Urothelium cell line (cell line): ENCODE data around the gene DNM1.
"Not testable (repeated sequence)": the region's sequence is repeated elsewhere in the genome, so short reads cannot be mapped to it uniquely, and the experiment has no call there.

ENCODE experiments used
- DNase-seq: peaks from one replicate; pipeline ENCODE4 v3.0.0; 2011; ENCODE audit warnings: low spot score, mixed read lengths
- FAIRE-seq: peaks from 2 replicates; lab custom pipeline; 2011; peaks lifted over from hg19 to GRCh38; lab: Jason Lieb, UNC

DNM1 gene

DNA sequence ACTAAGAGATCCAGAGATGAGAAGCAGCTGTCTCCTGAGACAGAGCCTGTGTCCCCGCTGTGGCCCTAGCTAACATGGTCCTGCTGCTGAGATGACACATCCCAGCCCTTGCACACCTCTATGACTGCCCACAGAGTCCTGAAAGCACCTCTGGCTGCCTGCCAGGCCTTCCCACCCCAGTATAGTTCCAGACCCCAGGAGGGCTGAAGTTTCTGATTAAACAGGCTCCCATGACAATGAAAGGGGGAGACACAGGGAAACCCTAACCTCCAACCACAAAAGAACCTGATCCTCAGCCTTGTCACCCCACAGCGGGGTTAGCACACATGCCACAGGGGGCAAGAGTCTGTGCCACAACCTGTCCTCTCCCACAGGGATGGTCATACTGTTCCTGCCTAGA, 27.5 kb upstream of the DNM1 start:
- FAIRE-seq: no peak
- DNase-seq: no peak

DNA sequence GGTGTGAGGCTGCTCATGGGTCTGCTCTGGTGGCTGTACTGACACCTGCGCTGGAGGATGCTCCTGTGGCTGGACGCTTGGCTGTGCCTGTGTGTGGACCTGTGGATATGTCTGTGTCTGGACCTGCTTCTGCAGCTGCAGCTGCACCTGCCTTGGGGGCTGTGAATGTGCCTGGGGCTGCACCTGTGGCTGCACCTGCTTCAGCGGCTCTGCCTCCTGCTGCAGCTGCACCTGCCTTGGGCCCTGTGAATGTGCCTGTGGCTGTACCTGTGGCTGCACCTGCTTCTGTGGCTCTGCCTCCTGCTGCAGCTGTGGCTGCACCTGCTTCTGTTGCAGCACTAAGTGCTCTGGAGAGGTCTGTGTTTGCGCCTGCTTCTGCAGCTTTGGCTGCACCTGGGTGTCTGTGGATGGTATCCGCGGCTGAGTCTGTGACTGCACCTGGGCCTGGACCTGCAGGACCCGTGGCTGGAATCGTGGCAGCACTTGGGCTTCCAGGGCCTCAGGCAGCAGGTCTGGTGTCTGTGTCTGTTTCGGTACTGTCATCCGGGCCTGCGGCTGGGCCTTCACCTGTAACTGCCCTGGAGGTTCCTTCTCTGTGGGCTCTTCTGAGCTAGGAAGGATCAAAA, 24.3 kb upstream of the DNM1 start:
- DNase-seq (no peak), FAIRE-seq (no peak)

DNA sequence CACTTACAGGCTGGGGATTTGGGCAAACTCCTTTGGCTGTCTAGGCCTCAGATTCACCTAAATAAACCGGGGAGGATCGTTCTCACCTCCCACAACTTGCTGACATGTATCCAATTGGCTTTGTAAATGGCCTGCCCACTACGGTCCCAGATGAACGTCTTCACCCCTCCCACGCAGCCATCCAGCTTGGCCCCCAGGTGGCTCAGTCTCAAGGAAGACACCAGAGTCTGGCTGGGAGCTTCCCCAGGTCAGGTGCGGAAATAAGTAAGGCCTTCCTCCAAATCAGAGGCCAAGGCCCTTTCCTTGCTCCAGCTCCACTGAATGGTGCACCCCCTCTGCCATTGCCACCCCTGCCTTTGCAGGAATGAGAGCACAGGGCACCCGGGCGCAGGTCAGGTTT, 23.2 kb upstream of the DNM1 start:
- FAIRE-seq (no peak), DNase-seq (no peak)

DNA sequence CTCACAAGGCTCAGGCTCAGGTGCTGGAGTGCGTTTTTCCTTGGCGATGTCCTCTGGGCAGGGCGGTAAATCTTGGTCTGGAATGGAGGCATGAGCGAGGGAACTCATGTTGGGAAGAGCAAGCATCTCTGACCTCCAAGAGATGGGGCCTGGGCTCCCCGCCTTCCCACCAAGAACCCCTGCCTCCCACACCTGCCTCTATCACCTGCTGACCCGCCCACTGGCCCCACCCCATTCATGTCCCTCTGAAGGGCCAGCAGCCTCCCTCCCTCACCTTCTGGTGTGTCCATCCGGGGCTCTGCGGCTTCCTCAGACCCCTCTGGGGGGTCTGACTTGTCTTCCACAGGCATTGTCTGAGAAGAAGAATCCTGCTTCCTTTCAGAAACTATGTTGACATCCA, 22.7 kb upstream of the DNM1 start:
- DNase-seq: no peak

DNA sequence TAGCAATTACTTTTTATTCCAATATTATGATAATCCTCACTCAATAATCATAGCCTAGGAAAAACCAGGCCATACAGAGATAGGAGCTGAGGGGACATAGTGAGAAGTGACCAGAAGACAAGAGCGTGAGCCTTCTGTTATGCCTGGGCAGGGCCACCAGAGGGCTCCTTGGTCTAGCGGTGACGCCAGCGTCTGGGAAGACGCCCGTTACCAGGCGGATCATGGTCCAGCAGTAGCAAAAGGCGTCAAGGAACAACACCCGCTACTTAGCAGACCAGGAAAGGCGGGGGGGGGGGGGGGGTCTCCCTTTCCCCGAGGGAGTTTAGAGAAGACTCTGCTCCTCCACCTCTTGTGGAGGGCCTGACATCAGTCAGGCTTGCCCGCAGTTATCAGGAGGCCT, 21.7 kb upstream of the DNM1 start:
- not testable (repeated sequence) for FAIRE-seq, DNase-seq

More for the DNA sequence above, 22.7 kb upstream of the DNM1 start:
- no peak for FAIRE-seq

DNA sequence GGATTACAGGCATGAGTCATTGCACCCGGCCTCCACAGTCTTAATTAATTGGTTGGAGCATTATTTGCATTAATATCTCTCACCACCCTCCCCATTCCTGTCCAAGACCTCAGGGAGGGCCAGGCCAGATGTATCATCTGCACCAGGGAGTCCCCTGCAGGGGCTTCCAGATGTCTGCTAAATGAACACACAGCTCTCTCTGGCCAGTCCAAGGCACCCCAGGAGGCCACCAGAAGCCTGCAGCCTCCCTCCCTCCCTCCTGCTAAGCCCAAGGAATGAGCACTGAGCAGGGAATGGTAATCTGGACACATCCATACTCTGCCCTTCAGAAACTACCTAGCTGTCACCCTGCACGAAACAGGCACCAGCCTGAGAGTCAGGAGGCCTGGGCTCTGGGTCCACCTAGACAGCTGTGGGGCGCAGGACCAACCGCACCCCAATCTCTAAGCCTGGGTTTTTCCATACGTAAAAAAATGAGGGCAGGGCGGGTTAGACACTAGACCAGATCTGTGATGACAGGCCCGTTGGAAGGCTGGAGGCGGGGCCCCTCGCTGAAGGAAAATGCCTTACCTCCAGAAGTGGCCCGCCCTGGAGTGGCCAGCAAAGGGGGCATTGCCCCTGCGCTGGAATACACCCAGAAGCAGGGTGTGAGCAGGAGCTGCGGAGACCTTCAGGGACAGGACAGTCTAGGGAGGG, 20.1 kb upstream of the DNM1 start:
- no peak for DNase-seq

DNA sequence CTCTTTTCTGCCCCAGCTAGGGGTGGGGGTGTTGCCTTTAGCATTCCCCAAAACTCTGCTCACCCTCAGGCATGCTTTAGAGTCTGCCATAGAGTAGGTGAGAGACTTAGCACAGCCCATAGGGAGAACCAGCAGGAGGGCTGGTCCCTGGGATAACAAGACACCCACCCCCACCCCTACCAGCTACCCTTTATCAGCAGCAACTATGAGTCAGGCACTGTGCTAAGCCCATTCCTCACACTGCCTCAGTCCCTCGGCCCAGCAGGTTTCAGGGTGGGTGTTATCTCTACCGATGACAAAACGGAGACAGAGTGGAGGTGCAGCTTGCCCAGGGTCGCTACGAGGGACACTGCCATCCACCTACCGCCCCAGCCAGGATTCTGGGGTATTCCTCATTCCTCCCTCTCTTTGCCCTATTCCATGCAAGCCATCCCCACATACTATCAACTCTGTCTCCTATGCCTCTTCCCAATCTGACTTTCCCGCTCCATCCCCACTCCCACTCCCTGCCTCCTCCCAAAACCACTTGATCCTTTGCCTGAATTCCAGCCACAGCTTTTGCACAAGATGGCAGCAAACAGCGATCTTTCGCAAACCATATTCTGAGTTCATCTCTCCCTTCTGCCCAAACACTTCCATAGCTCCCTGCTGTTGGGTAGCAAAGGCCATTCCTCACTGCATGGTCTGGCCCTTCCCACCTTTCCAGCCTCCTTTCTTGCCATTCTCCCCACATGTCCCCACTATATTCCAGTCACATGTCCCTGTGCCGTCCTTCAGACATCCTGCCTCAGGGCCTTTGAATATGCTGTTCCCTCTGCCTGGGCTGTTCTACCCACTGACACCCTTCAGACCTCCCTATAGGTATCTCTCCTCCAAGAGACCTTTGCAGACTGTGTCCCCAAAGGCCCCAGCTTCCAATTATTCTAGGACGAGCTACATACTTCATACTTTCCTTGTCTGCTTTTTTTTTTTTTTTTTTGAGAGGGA, 16.9 kb upstream of the DNM1 start:
- FAIRE-seq: no peak
- no peak for DNase-seq

More for the DNA sequence above, 20.1 kb upstream of the DNM1 start:
- FAIRE-seq: no peak

DNA sequence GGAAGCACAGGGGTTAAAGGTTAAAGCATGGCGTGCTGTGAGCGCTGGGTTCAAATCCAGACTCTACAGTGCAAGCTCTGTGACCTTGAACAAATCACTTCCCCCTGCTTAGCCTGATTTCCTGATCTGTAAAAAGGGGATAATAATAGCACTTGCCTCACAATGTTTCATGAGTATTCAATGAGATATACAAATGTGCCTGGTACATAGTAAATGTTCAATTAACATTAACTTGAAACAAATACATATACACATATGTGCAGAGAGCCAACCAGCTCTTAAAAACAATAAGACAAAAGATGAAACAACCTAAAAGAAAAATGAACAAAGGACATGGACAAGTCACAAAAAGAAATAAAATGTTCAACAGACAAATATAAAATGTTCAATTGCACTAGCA, 15.8 kb upstream of the DNM1 start:
- FAIRE-seq (no peak), DNase-seq (no peak)

DNA sequence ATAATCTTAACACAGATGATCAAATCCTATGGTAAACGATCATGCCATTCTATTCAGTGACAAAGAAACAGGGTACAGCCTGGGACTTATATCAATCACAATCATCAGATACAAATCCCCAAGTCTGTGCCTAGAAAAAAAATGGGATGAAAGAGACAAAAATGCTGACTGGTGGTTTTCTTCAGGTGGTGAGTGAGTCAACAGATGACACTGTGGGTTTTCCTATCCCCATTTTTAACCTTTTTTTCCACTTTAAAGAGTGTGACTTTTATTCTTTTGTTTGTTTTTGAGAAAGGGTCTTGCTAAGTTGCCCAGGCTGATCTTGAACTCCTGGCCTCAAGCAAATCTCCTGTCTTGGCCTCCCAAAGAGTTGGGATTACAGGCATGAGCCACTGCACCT, 15.0 kb upstream of the DNM1 start:
- FAIRE-seq: no peak
- DNase-seq: no peak

DNA sequence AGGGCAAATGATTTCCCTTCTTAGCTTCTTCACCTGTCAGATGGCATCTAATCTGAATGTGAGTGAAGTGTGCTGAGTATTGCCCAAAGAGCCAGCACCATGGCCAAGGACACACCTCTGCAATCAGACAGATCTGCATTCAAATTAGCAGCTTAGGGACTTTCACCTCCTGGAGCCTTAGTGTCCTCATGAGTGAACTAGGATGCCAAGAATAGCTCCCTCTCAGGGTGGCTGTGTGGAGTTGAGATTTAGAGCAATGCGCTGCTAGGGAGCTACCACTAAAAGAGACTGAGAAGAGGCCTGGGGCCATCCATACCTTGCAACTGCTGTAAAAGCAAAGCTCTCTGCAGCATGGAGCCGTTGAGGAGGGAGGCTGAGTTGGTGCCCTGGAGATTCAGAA, 13.2 kb upstream of the DNM1 start:
- no peak for DNase-seq
- no peak for FAIRE-seq

DNA sequence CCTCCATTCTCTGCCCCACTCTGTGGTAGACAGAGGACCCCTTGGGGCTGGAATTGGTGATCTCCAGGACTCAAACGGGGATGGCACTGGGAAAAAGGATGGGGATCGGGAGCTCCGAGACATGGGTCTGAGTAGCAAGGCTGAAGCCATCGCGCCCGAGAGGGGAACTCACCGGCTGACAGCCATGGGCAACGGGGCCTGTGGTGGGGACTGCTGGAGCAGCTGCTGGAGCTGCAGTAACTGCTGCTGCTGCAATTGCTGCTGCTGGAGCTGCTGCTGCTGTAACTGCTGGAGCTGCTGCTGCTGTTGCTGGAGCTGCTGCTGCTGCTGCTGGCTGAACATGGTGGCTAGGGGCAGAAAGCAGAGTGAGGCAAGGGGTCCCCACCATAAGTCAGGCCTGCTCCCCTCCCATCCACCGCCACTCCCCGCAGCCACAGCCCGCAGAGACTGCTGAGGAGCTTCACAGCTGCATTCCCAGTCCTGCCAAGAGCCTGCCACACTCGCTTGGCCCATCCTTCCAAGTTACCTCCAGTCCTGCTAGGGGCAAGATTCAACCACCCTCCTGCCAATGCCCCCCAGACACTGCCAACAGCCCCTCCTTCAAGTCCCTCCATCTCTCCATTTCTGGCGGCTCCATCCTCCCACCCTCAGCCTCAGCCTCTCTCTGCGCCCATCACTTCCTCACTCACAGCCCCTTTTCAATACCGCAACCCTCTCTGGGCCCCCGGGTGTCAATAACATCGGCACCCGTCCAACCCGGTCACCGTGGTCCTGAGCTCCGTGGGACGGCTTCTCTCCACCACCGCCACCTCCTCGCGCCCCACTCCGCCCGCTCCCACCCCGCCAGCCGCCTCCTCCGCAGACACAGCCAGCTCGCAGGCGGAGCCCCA, 12.4 kb upstream of the DNM1 start:
- no peak for DNase-seq
- FAIRE-seq: no peak

DNA sequence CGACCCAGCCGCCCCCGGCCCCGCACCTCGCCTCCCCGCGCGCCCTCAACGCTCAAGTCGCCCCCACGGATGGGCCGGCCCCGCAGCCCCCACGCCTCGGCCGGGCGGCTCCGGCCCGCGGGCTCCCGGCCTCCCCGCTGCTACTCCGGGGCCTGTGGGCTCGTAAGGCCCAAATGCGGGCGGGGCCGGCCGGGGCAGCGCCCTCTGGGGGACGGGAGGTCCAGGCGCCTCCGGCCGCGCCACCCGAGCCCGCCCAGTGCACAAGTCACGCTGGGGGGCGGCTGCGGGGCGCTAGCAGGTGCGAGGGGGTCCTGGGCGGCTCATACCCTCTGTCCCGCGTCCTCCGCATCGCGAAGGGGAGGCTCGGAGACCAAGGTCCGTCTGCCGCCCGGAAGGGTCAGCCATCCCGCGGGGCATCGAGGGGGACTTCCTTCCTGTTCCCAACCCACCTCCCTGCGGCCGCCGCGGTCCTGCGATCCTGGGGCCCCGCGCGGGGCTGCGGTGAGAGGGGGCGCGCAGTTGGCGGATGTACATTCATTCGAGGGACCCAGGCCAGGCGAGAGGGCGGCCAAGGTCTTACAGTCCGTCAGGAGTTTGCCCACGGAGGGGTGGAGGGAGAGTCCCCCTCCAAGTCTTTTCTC, 11.7 kb upstream of the DNM1 start, which contains the start of gene CIZ1:
Gene CIZ1, minus strand, starts transcription at position 167 of the 641 bp plus-strand sequence. CDS start 715 bp downstream, outside the sequence.
- DNase-seq: peak; percentile 92
- no peak for FAIRE-seq

DNA sequence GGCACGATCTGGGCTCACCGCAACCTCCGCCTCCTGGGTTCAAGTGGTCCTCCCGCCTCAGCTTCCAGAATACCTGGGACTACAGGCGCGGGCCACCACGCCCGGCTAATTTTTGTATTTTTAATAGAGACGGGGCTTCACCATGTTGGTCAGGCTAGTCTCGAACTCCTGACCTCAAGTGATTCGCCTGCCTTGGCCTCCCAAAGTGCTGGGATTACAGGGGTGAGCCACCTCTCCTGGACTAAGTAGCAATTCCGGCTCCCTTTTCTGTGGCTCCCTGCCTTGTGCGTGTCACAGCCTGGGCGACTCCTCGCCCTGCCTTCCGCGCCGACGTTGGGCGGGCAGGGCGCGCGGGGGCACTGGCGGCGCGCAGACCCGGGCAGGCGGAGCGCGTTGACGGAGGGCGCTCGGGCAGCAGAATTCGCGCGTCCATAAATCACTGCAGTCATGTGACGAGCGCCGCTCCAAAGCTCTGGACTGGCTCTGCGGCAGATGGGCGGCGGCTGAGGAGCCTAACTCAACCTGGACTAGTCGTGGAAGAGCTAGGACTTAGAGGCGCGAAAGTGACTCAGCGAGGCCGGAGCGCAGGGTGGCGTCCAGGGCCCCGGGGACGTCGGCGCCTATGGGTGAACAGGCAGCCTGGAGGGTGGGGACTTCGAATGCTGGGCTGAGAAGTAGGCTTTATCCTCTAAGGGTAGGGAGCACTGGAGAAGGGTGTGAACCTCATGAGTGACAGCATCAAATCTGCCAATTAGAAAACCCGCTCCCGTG, 10.4 kb upstream of the DNM1 start:
- FAIRE-seq (no peak), DNase-seq (no peak)

DNA sequence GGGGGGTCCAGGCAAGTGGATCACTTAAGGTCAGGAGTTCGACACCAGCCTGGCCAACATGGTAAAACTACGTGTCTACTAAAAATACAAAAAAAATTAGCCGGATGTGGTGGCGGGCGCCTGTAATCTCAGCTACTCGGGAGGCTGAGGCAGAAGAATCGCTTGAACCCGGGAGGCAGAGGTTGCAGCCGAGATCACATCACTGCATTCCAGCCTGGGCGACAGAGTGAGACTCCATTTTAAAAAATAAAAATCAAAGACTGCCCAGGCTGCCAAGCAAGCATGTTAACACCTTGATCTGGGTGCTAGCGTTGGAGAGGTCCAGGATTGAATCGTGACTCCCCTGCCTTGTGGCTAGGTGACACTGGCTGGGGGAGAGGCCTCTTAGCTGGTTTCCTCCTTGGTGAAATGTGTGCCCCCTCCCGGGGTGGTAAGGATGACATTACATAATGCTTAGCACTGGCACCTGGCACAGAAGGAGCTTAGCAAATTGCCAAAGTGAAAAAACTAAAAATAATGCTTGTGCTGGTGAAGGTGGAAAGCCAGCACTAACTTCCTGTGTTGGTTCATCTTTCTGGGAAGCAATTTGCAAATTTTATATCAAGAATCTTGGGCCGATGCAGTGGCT, 9.6 kb upstream of the DNM1 start:
- DNase-seq (no peak), FAIRE-seq (no peak)

DNA sequence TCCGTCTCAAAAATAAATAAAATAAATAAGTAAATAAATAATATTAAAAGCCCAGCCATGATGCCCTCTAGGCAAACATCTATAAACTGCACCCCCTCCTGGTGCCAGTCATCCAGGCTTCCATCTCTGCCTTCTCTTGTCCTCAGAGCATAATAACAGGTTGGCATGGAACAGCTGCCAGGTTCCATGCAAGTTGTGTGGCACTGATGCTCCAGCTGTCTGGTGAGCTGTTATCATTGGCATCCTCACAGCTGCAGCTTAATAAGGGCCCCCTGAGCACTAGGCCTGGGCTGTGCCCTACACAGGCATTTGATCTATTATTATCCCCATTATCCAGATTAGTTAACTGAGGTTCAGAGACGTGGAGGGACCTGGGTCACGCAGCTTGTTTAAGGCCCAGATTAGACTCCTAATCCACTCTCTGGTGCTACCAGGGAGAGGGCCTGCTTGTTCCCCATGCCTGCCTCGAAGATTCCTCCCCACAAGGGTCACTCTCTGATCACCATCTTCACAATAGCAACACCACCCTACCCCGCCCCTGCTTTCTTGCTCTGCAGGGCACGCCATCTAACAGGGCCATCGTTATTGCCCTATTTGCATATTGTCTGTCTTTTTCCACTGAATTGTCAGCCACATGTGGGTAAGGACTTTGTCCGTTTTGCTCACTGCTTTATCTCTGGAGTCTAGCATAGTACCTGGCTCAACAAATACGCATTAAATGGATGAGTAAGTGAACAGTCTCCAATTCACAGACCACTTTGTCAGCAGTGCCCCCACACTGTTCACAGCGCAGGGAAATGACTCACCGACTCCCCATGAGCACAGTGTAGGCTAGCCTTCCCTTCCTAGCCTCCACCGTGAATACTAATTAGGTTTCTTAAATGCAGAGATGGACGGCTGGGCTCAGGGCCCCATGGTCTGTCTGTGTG, 1.5 kb upstream of the DNM1 start:
- DNase-seq (no peak), FAIRE-seq (no peak)

DNA sequence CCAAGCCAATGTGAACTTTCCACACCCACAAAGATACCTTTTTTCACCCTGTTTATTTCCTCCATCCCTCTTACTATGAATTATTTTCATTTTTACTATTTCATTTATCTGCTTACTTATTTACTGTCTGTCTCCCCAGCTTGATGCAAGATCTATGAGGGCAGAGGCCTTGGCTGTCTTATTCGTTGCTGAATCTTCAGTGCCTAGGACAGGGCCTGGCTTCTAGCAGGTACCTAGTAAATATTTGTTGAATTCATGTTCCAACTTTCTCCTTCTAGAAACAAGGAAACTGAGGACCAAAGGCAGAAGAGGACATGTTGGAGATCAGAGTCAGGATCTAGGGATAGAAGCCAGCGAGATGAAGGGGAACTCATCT, 543 bp upstream of the DNM1 start:
- DNase-seq: no peak
- FAIRE-seq: no peak

DNA sequence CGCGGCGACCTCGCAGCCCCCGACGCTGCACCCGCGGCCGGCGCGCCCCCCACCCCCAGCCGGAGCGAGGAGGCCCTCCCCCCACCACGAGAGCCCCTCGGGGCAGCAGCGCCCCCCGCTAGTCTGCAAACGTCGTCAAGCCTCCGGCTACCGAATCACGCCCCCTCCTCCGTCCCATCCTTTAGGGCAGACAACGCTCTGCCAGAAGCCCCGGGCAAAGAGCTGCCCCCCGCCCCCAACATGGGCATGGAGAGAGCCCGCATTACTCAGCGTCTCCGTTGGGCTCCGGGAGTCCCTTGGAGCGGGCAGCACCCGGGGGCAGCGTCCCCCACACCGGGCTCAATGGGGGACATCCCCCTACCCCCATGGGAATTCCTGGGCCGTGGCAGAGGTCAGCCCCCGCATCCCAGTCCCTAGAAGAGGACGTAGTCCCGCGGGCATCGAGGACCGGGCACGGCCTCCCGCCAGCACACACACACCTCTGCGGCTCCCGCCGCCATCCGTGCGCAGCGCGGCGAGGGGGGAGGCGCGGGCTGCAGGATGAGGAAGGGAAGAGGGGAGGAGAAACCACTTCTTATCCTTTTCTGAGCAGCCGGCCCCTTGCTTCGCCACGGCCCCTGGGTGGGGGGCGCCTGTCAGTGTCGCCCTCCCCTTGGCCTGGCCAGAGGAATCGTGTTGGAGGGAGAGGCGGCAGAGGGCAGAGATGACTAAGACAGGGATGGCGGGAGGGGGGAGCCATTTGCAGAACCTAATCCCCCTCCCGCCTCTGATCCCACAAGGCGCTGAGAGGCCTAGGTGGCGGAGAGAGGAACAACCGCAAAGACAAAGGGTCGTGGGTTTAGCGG, 750 bp downstream of the DNM1 start:
- FAIRE-seq (no peak), DNase-seq (peak; percentile 83)
